ENCODE measurements around the gene NIPAL1.
A peak's percentile ranks its signal among the peaks of the same experiment; 100 is the strongest.
"Not testable (repeated sequence)": the region's sequence is repeated elsewhere in the genome, so short reads cannot be mapped to it uniquely, and the experiment has no call there.

The NIPAL1 gene

DNA sequence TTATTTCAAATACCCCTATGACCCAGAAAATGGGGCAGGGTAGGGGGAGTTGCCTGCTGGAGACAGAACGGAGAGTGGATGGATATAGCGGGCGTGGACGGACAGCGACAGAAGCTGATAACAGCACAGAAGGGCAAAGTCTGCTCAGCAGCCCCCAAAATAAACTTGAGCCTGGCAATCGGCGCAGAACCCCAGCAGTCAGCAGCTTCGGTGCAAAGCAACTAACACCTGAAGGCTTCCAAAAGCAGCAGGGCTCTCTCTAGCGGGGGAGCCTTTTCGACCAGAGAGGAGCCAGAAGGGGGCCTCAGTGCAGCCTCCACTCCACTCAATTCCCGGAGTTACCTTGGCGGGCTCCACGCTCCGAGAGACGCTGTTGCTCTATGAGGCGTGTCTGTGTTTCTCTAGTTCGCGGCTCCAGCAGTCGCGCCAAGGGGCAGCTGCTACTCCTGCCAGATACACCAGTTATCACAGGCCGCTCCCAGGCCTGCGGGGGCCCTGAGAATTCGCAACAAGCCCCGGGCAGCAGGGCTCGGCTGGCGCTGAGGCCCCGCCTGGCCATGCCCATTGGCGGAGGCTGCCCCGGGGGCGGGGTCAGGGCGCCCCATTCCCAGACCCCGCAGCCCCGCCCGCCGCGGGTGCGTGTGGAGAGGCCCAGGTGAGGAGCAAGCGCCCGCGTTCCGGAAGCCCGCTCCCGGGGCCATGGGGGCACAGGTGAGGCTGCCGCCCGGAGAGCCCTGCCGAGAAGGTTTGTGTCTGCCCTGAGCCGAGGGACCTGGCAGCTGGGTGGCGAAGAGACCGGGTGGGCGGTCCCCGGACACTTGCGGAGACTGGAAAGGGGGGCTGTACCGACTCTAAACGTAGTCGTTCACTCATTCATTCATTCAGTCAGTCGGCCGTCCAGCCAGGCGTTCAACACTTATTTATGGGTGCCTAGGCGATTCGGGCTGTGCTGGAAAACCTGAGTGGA lies at the start of gene NIPAL1, which contains the start of gene CNGA1:
Gene NIPAL1 (plus strand): TSS at position 632 of the 967 bp plus-strand sequence. CDS start 68 bp downstream, at position 700.
Gene CNGA1 (minus strand): TSS at position 541 of the 967 bp plus-strand sequence. CDS start 63,992 bp downstream, outside the sequence.
- DNase-seq (ENCODE audit: low spot score in 2 of 2) = peak; percentile 74 to 89
- no peaks in the 10 kb centered on the region for H3K36me3 ChIP-seq (replicated peaks)
- H3K4me3 ChIP-seq = peak within 1 kb of the TSS; percentile 68
- no peaks in the 10 kb centered on the region; the same call in 1 of the 2 replicates for H3K9me3 ChIP-seq
- in situ Hi-C loops (cut with MboI; ENCODE audit: low sequenced_read_pairs) = no loop called here
- H3K27me3 ChIP-seq (ENCODE audit: low read depth) = no peaks in the 10 kb centered on the region
- H3K4me1 ChIP-seq = peaks cover 15% of the 10 kb centered on the region

DNA sequence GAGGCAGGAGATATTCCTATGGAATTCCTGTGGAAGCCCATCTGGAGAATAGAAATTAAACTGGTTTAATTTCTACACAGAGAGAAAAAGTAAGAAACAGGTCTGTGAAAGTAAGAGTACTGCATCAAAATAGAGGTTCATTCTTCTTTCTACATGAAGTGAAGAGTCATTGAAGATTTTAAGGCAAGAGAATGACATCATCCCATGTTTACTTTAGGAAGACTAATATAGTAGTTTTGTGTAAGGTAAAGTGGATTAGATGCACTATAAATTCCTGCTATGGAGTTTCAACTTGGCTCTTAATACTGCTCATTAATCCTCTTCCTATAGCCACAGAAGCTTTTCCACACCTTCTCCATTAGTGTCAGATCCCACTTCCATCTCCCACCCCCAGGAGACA lies 47.7 kb upstream of the NIPAL1 start:
- no peaks in the 10 kb centered on the region for H3K4me1 ChIP-seq
- H3K36me3 ChIP-seq (replicated peaks) = no peaks in the 10 kb centered on the region
- H3K4me3 ChIP-seq = no peak overlapping the region
- 0 out of 2 replicates have a peak, but pooled peaks cover 3% of the 10 kb centered on the region for H3K27me3 ChIP-seq (ENCODE audit: low read depth)
- in situ Hi-C loops (cut with MboI; ENCODE audit: low sequenced_read_pairs) = no loop called here
- H3K9me3 ChIP-seq = no peaks in the 10 kb centered on the region
- DNase-seq (ENCODE audit: low spot score in 2 of 2) = no peak

DNA sequence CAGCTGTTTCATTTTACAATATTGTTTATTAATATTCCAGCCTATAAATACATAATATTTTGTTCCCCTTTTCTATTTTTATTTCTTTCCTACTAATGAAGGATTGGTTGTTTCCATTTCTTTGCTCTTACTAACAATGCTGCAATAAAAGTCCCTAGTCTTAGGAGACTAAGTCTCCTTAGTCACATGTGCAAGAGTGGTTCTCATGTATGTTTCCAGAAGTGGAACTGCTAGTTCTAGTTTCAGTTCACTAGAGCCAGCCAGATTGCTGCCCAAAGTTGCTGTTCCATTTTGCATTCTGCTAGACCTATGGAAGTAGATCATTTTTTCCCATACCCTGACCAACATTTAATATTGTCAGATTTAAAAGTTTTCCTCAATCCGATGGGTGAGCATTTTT lies 44.4 kb upstream of the NIPAL1 start:
- no peak for DNase-seq (ENCODE audit: low spot score in 2 of 2)
- no peaks in the 10 kb centered on the region for H3K36me3 ChIP-seq (replicated peaks)
- H3K9me3 ChIP-seq = no peaks in the 10 kb centered on the region
- no peaks in the 10 kb centered on the region for H3K4me1 ChIP-seq
- H3K4me3 ChIP-seq = no peak overlapping the region
- 0 out of 2 replicates have a peak, but pooled peaks cover 3% of the 10 kb centered on the region for H3K27me3 ChIP-seq (ENCODE audit: low read depth)
- in situ Hi-C loops (cut with MboI; ENCODE audit: low sequenced_read_pairs) = no loop called here

DNA sequence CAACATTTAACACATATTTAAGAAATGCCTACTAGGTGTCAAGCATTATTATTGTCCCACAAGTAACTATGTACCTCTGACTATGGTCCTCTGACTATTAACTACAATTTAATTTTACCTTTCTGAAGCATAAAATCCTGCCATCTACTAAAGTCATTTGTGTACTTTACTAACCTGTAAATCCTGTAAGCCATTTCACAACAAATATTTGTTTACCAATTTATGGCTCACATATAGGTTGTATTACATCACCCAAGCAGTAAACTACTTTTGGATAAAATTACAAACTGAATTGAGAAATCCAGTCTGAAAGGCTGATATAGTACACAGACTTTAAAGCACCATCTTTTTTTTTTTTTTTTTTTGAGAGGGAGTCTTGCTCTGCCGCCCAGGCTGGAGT lies 43.9 kb upstream of the NIPAL1 start:
- Histone ChIP-seq H3K36me3 (replicated peaks) (no peaks in the 10 kb centered on the region), H3K4me3 (no peak overlapping the region), H3K27me3 (ENCODE audit: low read depth) (0 out of 2 replicates have a peak, but pooled peaks cover 3% of the 10 kb centered on the region), H3K4me1 (no peaks in the 10 kb centered on the region), H3K9me3 (no peaks in the 10 kb centered on the region)
- no peak for DNase-seq (ENCODE audit: low spot score in 2 of 2)
- in situ Hi-C loops (cut with MboI; ENCODE audit: low sequenced_read_pairs) = no loop called here

DNA sequence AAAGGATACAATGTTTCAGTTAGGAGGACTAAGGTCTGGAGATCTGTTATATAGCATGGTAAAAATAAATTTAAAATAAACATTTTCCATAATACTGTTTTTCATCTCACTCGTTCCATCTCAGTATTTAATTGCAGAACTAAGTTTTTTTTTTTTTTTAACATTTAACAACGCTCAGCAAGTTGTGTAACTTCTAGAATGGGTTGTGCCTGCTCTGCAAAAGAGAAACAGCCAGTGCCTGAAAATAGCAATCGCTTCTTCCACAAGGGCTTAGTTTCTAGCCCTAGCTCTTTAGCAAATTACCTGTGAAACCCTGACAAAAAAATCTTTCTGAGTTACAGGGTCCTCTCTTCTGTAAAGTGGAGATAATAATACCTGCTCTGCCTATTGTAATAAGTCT lies 42.0 kb upstream of the NIPAL1 start:
- Histone ChIP-seq H3K9me3 (no peaks in the 10 kb centered on the region), H3K36me3 (replicated peaks) (no peaks in the 10 kb centered on the region), H3K4me3 (no peak overlapping the region), H3K27me3 (ENCODE audit: low read depth) (0 out of 2 replicates have a peak, but pooled peaks cover 3% of the 10 kb centered on the region), H3K4me1 (no peaks in the 10 kb centered on the region)
- in situ Hi-C loops (cut with MboI; ENCODE audit: low sequenced_read_pairs) = no loop called here
- no peak for DNase-seq (ENCODE audit: low spot score in 2 of 2)

DNA sequence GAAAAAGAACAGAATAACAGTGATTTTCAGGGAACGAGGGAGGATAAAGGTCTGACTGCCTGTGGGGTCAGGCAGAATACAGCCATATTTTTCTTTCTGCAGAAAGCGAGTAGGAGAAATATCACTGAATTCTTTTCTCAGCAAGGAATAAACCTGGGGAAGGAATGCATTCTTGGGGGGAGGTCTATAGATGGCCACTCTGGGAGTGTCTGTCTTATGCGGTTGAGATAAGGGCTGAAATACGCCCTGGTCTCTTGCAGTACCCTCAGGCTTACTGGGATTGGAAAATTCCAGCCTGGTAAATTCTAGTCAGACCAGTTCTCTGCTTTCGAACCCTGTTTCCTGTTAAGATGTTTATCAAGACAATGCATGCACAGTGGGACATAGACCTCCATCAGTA lies 26.4 kb upstream of the NIPAL1 start:
- Histone ChIP-seq H3K9me3 (no peaks in the 10 kb centered on the region), H3K4me3 (no peak overlapping the region), H3K27me3 (ENCODE audit: low read depth) (no peaks in the 10 kb centered on the region), H3K36me3 (replicated peaks) (no peaks in the 10 kb centered on the region), H3K4me1 (peaks cover 3% of the 10 kb centered on the region; the same call in 1 of the 2 replicates)
- in situ Hi-C loops (cut with MboI; ENCODE audit: low sequenced_read_pairs) = no loop called here
- no peak for DNase-seq (ENCODE audit: low spot score in 2 of 2)

DNA sequence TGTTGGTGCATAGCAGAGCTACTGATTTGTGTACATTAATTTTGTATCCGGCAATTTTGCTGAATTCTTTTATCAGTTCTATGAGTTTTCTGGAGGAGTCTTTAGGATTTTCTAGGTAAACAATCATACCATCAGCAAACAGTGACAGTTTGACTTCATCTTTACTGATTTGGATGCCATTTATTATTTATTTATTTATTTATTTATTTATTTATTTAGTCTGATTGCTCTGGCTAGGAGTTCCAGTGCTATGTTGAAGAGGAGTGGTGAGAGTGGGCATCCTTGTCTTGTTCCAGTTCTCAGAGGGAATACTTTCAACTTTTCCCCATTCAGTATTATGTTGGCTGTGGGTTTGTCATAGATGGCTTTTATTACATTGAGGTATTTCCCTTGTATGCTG lies 24.1 kb upstream of the NIPAL1 start:
- in situ Hi-C loops (cut with MboI; ENCODE audit: low sequenced_read_pairs); H3K27me3 ChIP-seq (ENCODE audit: low read depth); H3K36me3 ChIP-seq (replicated peaks): not testable (repeated sequence)

DNA sequence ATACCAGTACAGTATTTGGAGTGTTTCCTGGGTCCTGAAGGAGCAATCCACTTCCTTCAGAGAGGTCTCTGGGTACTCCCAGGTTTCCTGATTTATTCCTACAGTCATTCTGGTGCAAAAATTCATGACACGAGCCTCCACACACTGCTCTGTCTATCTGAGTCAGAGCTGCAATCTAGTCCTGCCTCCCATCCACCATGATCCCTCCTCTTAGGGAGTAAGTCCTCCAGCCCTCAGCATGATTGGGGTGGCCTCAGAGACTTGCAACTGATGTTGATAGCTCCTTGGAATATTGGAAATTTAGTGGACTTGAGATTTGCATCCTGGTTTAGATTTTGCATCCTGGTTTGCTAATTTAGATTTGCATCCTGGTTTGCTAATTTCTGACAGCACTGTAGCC lies 20.6 kb upstream of the NIPAL1 start:
- DNase-seq (ENCODE audit: low spot score in 2 of 2) = no peak
- Histone ChIP-seq H3K36me3 (replicated peaks) (no peaks in the 10 kb centered on the region), H3K9me3 (peaks cover 3% of the 10 kb centered on the region; the same call in 1 of the 2 replicates), H3K27me3 (ENCODE audit: low read depth) (no peaks in the 10 kb centered on the region), H3K4me3 (no peak overlapping the region), H3K4me1 (no peaks in the 10 kb centered on the region)
- in situ Hi-C loops (cut with MboI; ENCODE audit: low sequenced_read_pairs) = no loop called here

More for the DNA sequence above, 24.1 kb upstream of the NIPAL1 start:
- H3K4me1 ChIP-seq; H3K9me3 ChIP-seq; H3K4me3 ChIP-seq; DNase-seq (ENCODE audit: low spot score in 2 of 2): not testable (repeated sequence)

DNA sequence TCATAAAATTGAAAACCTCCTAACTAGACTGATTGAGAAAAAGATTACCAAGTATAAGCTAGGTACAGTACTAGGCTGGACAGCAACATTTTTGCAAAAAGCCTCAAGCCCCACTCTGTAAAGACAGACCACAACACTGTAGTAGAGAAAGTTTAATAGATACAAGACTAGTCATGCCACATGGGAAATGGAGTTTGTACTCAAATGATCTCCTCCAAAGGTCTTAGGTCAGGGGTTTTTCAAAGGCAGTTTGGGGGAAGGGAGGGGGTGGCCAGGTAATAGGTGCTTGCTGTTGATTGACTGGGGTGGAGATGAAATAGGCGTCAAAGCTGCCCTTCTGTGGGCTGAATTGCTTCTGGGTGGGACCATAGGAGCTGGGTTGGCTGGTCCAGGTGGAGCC lies 14.3 kb upstream of the NIPAL1 start:
- no peak for DNase-seq (ENCODE audit: low spot score in 2 of 2)
- H3K36me3 ChIP-seq (replicated peaks) = no peaks in the 10 kb centered on the region
- in situ Hi-C loops (cut with MboI; ENCODE audit: low sequenced_read_pairs) = no loop called here
- peaks cover 5% of the 10 kb centered on the region; the same call in 1 of the 2 replicates for H3K9me3 ChIP-seq
- H3K4me1 ChIP-seq = no peaks in the 10 kb centered on the region
- no peak overlapping the region for H3K4me3 ChIP-seq
- H3K27me3 ChIP-seq (ENCODE audit: low read depth) = no peaks in the 10 kb centered on the region

DNA sequence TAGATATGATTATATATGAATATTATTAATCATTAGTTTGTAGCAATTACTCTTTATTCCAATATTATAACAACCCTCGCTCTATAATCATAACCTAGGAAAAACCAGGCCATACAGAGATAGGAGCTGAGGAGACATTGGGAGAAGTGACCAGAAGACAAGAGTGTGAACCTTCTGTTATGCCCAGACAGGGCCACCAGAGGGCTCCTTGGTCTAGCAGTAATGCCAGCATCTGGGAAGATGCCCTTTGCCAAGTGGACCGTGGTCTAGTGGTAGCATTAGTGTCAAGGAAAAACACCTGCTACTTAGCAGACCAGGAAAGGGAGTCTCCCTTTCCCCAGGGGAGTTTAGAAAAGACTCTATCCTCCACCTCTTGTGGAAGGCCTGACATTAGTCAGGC lies 13.0 kb upstream of the NIPAL1 start:
- peak in 1 of 2 experiments; percentile 76 for DNase-seq (ENCODE audit: low spot score in 2 of 2)
- in situ Hi-C loops (cut with MboI; ENCODE audit: low sequenced_read_pairs); H3K4me3 ChIP-seq; H3K4me1 ChIP-seq; H3K27me3 ChIP-seq (ENCODE audit: low read depth); H3K9me3 ChIP-seq; H3K36me3 ChIP-seq (replicated peaks): not testable (repeated sequence)

DNA sequence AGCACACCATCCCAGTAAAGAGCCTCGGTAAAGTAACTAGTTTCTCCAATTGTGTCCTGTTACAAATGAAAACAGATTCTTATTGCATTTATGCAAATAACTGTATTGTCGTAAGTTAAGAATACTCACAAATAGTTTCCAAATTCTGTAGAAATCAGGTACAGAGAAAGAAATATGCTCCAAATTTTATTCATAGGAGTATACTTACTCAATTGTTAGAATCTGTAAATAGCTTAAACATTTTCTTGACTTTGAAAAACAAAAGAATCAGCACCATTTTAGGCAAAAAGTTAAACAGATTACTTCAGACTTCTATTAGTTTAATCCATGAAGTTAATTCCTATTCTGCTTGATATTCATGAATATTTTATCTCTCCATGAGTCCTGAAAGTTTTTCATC lies 10.8 kb upstream of the NIPAL1 start:
- H3K9me3 ChIP-seq = peaks cover 9% of the 10 kb centered on the region
- no peak for DNase-seq (ENCODE audit: low spot score in 2 of 2)

DNA sequence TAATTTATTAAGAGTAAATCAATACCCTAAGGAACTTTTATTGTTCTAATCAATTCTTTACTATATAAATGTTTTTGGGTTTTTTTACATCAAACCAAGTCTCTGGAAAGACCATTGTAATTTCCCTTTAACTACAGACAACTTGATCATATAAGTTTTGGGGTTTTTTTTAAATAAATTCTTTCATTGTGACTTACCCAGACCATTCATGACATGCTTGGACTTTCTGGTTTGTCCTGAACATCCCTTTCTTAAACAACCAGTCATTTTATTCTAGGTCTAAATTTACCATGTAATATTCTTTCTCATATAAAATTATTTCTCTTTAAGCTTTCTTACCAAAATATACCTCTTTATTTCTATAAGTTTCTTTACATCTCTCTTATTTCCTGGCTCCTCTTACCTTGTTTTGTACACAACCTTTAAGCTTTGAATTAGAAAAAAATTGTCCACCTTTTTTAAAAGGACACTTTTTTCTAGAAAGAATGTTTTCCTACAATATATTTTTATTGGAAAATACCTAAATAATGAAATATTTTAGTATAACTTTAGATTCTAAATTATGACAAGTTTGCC lies 8.5 kb upstream of the NIPAL1 start:
- Histone ChIP-seq H3K4me1 (peaks cover 15% of the 10 kb centered on the region), H3K27me3 (ENCODE audit: low read depth) (no peaks in the 10 kb centered on the region), H3K36me3 (replicated peaks) (no peaks in the 10 kb centered on the region), H3K4me3 (no peak overlapping the region), H3K9me3 (peaks cover 9% of the 10 kb centered on the region)
- DNase-seq (ENCODE audit: low spot score in 2 of 2) = peak in 1 of 2 experiments; percentile 34
- in situ Hi-C loops (cut with MboI; ENCODE audit: low sequenced_read_pairs) = no loop called here

More for the DNA sequence above, 10.8 kb upstream of the NIPAL1 start:
- Histone ChIP-seq H3K27me3 (ENCODE audit: low read depth) (no peaks in the 10 kb centered on the region), H3K4me1 (no peaks in the 10 kb centered on the region), H3K4me3 (no peak overlapping the region), H3K36me3 (replicated peaks) (no peaks in the 10 kb centered on the region)
- in situ Hi-C loops (cut with MboI; ENCODE audit: low sequenced_read_pairs) = no loop called here

DNA sequence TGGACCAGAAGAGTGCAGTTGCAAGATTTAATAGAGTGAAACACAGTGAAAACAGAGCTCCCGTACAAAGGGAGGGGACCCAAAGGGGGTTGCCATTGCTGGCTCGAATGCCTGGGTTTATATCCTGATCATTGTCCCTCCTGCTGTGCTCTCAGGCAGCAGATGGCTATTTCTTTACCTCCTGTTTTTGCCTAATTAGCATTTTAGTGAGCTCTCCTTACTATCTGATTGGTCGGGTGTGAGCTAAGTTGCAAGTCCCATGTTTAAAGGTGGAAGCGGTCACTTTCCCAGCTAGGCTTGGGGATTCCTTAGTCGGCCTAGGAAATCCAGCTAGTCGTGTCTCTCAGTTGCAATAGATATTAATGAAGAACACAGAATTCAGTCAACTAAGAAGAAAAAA lies 5.7 kb upstream of the NIPAL1 start:
- in situ Hi-C loops (cut with MboI; ENCODE audit: low sequenced_read_pairs); H3K36me3 ChIP-seq (replicated peaks); H3K4me3 ChIP-seq; H3K27me3 ChIP-seq (ENCODE audit: low read depth); H3K9me3 ChIP-seq; DNase-seq (ENCODE audit: low spot score in 2 of 2): not testable (repeated sequence)
- peaks cover 15% of the 10 kb centered on the region for H3K4me1 ChIP-seq

DNA sequence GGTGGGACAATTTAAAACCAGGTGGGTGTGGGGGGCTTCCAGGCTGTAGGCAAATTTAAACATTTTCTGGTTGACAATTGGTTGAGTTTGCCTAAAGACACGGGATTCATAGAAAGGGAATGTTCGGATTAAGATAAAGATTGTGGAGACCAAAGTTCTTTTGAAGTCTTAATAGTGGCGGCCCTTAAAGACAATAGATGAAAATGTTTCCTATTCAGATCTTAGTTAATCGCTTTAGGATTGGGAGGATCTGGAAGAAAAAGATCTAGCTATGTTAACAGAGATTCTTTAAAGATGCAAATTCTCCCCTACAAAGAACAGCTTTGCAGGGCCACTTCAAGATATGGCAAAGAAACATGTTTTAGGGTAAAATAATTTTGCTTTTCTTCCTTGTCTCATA lies 4.8 kb upstream of the NIPAL1 start:
- in situ Hi-C loops (cut with MboI; ENCODE audit: low sequenced_read_pairs) = no loop called here
- peaks cover 7% of the 10 kb centered on the region; the same call in 1 of the 2 replicates for H3K9me3 ChIP-seq

More for the DNA sequence above, 4.8 kb upstream of the NIPAL1 start:
- H3K4me3 ChIP-seq = no peak overlapping the region
- peaks cover 15% of the 10 kb centered on the region for H3K4me1 ChIP-seq
- DNase-seq (ENCODE audit: low spot score in 2 of 2) = peak in 1 of 2 experiments; percentile 88
- no peaks in the 10 kb centered on the region for H3K27me3 ChIP-seq (ENCODE audit: low read depth)
- H3K36me3 ChIP-seq (replicated peaks) = no peaks in the 10 kb centered on the region

All from HAP-1 (cell line).